Gastroesophageal sphincter (tissue), 3 donors: ENCODE results near the gene CENPU.

Experiments used
- EP300 ChIP-seq: sonication (generic); formaldehyde crosslinking; IDR thresholded peaks from one replicate; pipeline ENCODE4 v1.6.1; 2017; ENCODE audit warnings: antibody characterized with exemption, mild to moderate bottlenecking
- TF ChIP-seq, protein P1 (sequence below), 4 experiments: fragments of 200-600 bp in 2 of 4; fragments of 450-650 bp in 2 of 4; sonication (generic) in 1 of 4; IDR thresholded peaks; one replicate each; pipeline ENCODE4 v1.5.1; 2017 to 2019; ENCODE audit warnings: antibody characterized with exemption in 4 of 4, mild to moderate bottlenecking in 2 of 4, moderate library complexity in 2 of 4

DNA sequence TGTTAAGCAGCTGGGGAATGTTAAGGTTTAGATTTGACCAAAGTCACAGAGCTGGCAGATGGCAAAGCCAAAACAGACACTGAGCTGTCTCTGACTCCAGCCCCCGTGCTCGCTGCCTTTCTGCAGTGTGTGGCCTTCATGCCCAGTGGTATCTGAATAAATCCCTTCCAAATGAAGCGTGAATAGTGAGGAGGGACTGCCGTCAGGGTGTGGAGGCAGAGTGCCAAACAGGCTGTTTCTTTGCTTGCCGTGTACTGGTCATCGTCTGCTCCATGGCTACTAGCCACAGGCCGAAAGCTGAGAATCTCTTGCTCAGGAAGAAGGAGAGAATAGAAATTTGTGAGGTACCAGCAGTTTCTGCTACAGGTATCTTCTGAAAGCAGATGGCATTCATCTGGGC lies 64.6 kb downstream of the CENPU start:
- TF ChIP-seq, protein P1, sequence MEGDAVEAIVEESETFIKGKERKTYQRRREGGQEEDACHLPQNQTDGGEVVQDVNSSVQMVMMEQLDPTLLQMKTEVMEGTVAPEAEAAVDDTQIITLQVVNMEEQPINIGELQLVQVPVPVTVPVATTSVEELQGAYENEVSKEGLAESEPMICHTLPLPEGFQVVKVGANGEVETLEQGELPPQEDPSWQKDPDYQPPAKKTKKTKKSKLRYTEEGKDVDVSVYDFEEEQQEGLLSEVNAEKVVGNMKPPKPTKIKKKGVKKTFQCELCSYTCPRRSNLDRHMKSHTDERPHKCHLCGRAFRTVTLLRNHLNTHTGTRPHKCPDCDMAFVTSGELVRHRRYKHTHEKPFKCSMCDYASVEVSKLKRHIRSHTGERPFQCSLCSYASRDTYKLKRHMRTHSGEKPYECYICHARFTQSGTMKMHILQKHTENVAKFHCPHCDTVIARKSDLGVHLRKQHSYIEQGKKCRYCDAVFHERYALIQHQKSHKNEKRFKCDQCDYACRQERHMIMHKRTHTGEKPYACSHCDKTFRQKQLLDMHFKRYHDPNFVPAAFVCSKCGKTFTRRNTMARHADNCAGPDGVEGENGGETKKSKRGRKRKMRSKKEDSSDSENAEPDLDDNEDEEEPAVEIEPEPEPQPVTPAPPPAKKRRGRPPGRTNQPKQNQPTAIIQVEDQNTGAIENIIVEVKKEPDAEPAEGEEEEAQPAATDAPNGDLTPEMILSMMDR (IDR thresholded peaks at IDR 0.05) = no peak
- TF ChIP-seq EP300 = no peak
